ENCODE results near the gene AKT1S1. TPM values are rescaled to one million over a fixed set of nuclear protein-coding genes. Genes with fewer than 3 reads are reported as not detected.

Gene AKT1S1
- total and polyA plus RNA-seq, 2 of the 13 experiments (the other 11 are each of a cell fraction or from before 2014, with no cell fraction given), result 13.5 to 27.8 TPM

DNA sequence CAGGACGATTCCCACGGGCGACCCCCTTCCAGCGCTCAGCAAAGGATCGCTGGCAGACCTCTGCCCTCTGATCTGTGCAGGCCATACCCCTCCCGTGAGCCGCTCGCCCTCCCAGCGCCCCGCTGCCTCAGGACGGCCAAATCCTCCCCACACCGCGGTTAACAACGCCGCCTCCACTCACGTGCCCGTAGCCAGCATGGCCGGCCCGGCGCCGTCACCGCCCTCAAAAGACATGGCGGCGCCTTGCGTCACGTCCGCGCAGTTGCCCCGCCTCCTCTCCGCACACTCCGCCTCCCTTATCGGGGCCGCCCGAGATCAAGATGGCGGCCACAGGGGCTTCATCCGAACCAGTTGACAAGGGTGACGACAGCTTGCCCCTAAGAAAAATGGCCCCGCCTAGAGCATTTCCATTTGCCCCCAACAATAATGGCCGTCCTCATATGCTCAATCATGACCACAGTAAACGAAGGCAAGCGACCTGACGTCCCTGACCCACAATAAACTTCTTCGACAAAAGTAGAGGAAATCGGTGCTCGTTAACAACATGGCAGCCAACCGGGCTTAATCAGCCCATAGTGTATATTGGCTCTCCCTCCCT is 634 bp downstream of the AKT1S1 start (continued):
- TF ChIP-seq SIN3A (IDR thresholded peaks at IDR 0.05; ENCODE audit: borderline replicate concordance, low read depth, low read length) (peak; percentile 51; the same call in 1 of the 2 replicates), NR3C1 (CRISPR knock-in tag; IDR thresholded peaks at IDR 0.05) (no peak), IRF2 (CRISPR knock-in tag; IDR thresholded peaks at IDR 0.05) (peak; percentile 85), ZNF572 (CRISPR knock-in tag; IDR thresholded peaks at IDR 0.05) (no peak), MIXL1 (CRISPR knock-in tag; IDR thresholded peaks at IDR 0.05) (peak; percentile 49; the same call in 1 of the 2 replicates), ETV6 (CRISPR knock-in tag; conservative IDR thresholded peaks at IDR 0.05) (0 out of 2 replicates have a peak, but pooled peaks have one; percentile 15), ZFAT (CRISPR knock-in tag; conservative IDR thresholded peaks at IDR 0.05) (no peak), ZFP62 (CRISPR knock-in tag; IDR thresholded peaks at IDR 0.05) (no peak), KDM3A (CRISPR knock-in tag; IDR thresholded peaks at IDR 0.05; ENCODE audit: low read depth) (no peak; the same call in 1 of the 2 replicates), ZNF256 (CRISPR knock-in tag; conservative IDR thresholded peaks at IDR 0.05) (no peak), SNAPC2 (CRISPR knock-in tag; IDR thresholded peaks at IDR 0.05) (no peak; the same call in 1 of the 2 replicates), RBFOX2 (IDR thresholded peaks at IDR 0.05; ENCODE audit: low read depth, low read length) (peak; percentile 97), ZNF264 (CRISPR knock-in tag; IDR thresholded peaks at IDR 0.05) (no peak), SNRNP70 (IDR thresholded peaks at IDR 0.05; ENCODE audit: low read depth, low read length) (no peak), NFE2 (CRISPR knock-in tag; IDR thresholded peaks at IDR 0.05) (peak; percentile 33; the same call in 1 of the 2 replicates), ZNF34 (CRISPR knock-in tag; IDR thresholded peaks at IDR 0.05; ENCODE audit: borderline replicate concordance) (0 out of 2 replicates have a peak, but pooled peaks have one; percentile 45), KDM1A (CRISPR knock-in tag; IDR thresholded peaks at IDR 0.05) (no peak), ZNF207 (IDR thresholded peaks at IDR 0.05; ENCODE audit: borderline replicate concordance) (no peak)
- TF ChIP-seq, protein P1, sequence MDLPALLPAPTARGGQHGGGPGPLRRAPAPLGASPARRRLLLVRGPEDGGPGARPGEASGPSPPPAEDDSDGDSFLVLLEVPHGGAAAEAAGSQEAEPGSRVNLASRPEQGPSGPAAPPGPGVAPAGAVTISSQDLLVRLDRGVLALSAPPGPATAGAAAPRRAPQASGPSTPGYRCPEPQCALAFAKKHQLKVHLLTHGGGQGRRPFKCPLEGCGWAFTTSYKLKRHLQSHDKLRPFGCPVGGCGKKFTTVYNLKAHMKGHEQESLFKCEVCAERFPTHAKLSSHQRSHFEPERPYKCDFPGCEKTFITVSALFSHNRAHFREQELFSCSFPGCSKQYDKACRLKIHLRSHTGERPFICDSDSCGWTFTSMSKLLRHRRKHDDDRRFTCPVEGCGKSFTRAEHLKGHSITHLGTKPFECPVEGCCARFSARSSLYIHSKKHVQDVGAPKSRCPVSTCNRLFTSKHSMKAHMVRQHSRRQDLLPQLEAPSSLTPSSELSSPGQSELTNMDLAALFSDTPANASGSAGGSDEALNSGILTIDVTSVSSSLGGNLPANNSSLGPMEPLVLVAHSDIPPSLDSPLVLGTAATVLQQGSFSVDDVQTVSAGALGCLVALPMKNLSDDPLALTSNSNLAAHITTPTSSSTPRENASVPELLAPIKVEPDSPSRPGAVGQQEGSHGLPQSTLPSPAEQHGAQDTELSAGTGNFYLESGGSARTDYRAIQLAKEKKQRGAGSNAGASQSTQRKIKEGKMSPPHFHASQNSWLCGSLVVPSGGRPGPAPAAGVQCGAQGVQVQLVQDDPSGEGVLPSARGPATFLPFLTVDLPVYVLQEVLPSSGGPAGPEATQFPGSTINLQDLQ (CRISPR knock-in tag; IDR thresholded peaks at IDR 0.05), result 0 out of 2 replicates have a peak, but pooled peaks have one; percentile 12
- TF ChIP-seq, protein P2, sequence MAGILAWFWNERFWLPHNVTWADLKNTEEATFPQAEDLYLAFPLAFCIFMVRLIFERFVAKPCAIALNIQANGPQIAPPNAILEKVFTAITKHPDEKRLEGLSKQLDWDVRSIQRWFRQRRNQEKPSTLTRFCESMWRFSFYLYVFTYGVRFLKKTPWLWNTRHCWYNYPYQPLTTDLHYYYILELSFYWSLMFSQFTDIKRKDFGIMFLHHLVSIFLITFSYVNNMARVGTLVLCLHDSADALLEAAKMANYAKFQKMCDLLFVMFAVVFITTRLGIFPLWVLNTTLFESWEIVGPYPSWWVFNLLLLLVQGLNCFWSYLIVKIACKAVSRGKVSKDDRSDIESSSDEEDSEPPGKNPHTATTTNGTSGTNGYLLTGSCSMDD (CRISPR knock-in tag; IDR thresholded peaks at IDR 0.05), result no peak
- TF ChIP-seq, protein P3, sequence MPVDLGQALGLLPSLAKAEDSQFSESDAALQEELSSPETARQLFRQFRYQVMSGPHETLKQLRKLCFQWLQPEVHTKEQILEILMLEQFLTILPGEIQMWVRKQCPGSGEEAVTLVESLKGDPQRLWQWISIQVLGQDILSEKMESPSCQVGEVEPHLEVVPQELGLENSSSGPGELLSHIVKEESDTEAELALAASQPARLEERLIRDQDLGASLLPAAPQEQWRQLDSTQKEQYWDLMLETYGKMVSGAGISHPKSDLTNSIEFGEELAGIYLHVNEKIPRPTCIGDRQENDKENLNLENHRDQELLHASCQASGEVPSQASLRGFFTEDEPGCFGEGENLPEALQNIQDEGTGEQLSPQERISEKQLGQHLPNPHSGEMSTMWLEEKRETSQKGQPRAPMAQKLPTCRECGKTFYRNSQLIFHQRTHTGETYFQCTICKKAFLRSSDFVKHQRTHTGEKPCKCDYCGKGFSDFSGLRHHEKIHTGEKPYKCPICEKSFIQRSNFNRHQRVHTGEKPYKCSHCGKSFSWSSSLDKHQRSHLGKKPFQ (CRISPR knock-in tag; IDR thresholded peaks at IDR 0.05; ENCODE audit: insufficient replicate concordance), result peak; percentile 25
- TF ChIP-seq, protein P4, sequence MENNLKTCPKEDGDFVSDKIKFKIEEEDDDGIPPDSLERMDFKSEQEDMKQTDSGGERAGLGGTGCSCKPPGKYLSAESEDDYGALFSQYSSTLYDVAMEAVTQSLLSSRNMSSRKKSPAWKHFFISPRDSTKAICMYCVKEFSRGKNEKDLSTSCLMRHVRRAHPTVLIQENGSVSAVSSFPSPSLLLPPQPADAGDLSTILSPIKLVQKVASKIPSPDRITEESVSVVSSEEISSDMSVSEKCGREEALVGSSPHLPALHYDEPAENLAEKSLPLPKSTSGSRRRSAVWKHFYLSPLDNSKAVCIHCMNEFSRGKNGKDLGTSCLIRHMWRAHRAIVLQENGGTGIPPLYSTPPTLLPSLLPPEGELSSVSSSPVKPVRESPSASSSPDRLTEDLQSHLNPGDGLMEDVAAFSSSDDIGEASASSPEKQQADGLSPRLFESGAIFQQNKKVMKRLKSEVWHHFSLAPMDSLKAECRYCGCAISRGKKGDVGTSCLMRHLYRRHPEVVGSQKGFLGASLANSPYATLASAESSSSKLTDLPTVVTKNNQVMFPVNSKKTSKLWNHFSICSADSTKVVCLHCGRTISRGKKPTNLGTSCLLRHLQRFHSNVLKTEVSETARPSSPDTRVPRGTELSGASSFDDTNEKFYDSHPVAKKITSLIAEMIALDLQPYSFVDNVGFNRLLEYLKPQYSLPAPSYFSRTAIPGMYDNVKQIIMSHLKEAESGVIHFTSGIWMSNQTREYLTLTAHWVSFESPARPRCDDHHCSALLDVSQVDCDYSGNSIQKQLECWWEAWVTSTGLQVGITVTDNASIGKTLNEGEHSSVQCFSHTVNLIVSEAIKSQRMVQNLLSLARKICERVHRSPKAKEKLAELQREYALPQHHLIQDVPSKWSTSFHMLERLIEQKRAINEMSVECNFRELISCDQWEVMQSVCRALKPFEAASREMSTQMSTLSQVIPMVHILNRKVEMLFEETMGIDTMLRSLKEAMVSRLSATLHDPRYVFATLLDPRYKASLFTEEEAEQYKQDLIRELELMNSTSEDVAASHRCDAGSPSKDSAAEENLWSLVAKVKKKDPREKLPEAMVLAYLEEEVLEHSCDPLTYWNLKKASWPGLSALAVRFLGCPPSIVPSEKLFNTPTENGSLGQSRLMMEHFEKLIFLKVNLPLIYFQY (CRISPR knock-in tag; IDR thresholded peaks at IDR 0.05; ENCODE audit: borderline replicate concordance), result no peak
